H1 (cell line): ENCODE data around the gene UBAP1. TPM values are rescaled to one million over a fixed set of nuclear protein-coding genes. Genes with fewer than 3 reads are reported as not detected.

Experiments used
- CTCF ChIA-PET: fragments of 300-600 bp; sonication (Branson Sonifier 250); formaldehyde crosslinking; loops from one replicate; lab custom pipeline; 2021; ENCODE audit not compliant: partially characterized antibody; lab: Charles Lee
- POLR2A ChIA-PET: fragments of 300-600 bp; sonication (Branson Sonifier 250); formaldehyde crosslinking; loops from one replicate; lab custom pipeline; 2021; ENCODE audit warnings: inconsistent platforms; ENCODE audit not compliant: partially characterized antibody; lab: Charles Lee
- DNase-seq, 2 experiments: peaks; one replicate each; pipeline versions ENCODE4 v3.0.0 to v3.0.0-alpha.2; 2010 to 2022; ENCODE audit warnings: low spot score in 2 of 2, low read depth in 1 of 2, mixed read lengths in 1 of 2
- FAIRE-seq: peaks from 2 replicates; lab custom pipeline; 2011; peaks lifted over from hg19 to GRCh38; lab: Jason Lieb, UNC
- H2AFZ ChIP-seq: 2 replicates; pipeline ENCODE4 v1.8.1; 2012; ENCODE audit warnings: low read length, inconsistent platforms
- H2AK5ac ChIP-seq: 2 replicates; pipeline ENCODE4 v1.6.1; 2013; ENCODE audit warnings: low read depth, low read length
- H2BK120ac ChIP-seq: replicated peaks from 2 replicates; pipeline ENCODE3; 2013; ENCODE audit warnings: low read depth, low read length, inconsistent platforms
- H2BK12ac ChIP-seq: 2 replicates; pipeline ENCODE4 v1.6.1; 2013; ENCODE audit warnings: low read depth, low read length
- H2BK15ac ChIP-seq: 2 replicates; pipeline ENCODE4 v1.6.1; 2013; ENCODE audit warnings: low read length
- H2BK20ac ChIP-seq: 2 replicates; pipeline ENCODE4 v1.6.1; 2013; ENCODE audit warnings: low read length
- H2BK5ac ChIP-seq: 2 replicates; pipeline ENCODE4 v1.6.1; 2013; ENCODE audit warnings: low read depth, low read length
- H3K14ac ChIP-seq: 2 replicates; pipeline ENCODE4 v1.6.1; 2013; ENCODE audit warnings: inconsistent platforms; ENCODE audit not compliant: insufficient read length
- H3K18ac ChIP-seq: 2 replicates; pipeline ENCODE4 v1.6.1; 2013; ENCODE audit warnings: low read length; ENCODE audit errors: extremely low read depth
- H3K23ac ChIP-seq: 2 replicates; pipeline ENCODE4 v1.6.1; 2013; ENCODE audit warnings: inconsistent platforms; ENCODE audit not compliant: insufficient read length
- H3K23me2 ChIP-seq: 2 replicates; pipeline ENCODE4 v1.6.1; 2013; ENCODE audit warnings: low read depth, low read length
- H3K27ac ChIP-seq: 2 replicates; pipeline ENCODE4 v1.6.1; 2011; ENCODE audit warnings: low read depth, low read length, inconsistent platforms
- H3K27me3 ChIP-seq, 4 experiments: replicated peaks in 1 of 4; 1 replicate in 1 of 4; 2 replicates in 3 of 4; pipeline versions ENCODE4 v1.6.1 to v1.8.1; 2011 to 2013; ENCODE audit warnings: low read length in 3 of 4, mild to moderate bottlenecking in 3 of 4, inconsistent platforms in 2 of 4, mixed read lengths in 2 of 4, moderate library complexity in 1 of 4; ENCODE audit not compliant: control insufficient read depth in 3 of 4, insufficient read depth in 3 of 4; ENCODE audit errors: extremely low read depth in 1 of 4
- H3K36me3 ChIP-seq, 4 experiments: 2 replicates each; pipeline versions ENCODE4 v1.6.1 to v1.8.1; 2011 to 2013; ENCODE audit warnings: mild to moderate bottlenecking in 4 of 4, low read length in 3 of 4, moderate library complexity in 2 of 4, control low read depth in 1 of 4, inconsistent platforms in 1 of 4; ENCODE audit not compliant: insufficient read depth in 4 of 4, control insufficient read depth in 2 of 4
- H3K4ac ChIP-seq: replicated peaks from 2 replicates; pipeline ENCODE3; 2013; ENCODE audit warnings: low read length, low read depth, mixed read lengths, inconsistent platforms; ENCODE audit not compliant: insufficient read length
- H3K4me1 ChIP-seq, 4 experiments: replicated peaks in 1 of 4; 1 replicate in 1 of 4; 2 replicates in 3 of 4; pipeline versions ENCODE4 v1.6.1 to v1.8.1; 2011 to 2013; ENCODE audit warnings: low read length in 3 of 4, inconsistent platforms in 2 of 4, mixed read lengths in 1 of 4; ENCODE audit not compliant: insufficient read depth in 4 of 4, control insufficient read depth in 3 of 4
- H3K4me2 ChIP-seq, 2 experiments: 2 replicates each; pipeline versions ENCODE4 v1.6.1 to v1.8.1; 2011 to 2013; ENCODE audit warnings: low read depth in 2 of 2, low read length in 2 of 2, control low read depth in 1 of 2, inconsistent platforms in 1 of 2, mild to moderate bottlenecking in 1 of 2; ENCODE audit not compliant: insufficient read depth in 1 of 2
- H3K4me3 ChIP-seq, 4 experiments: fragments of 200-600, 300-600 bp in 1 of 4; sonication (generic), shearing (Covaris generic), sonication (Bioruptor Twin) in 1 of 4; 2 replicates each; pipeline versions ENCODE4 v1.5.1 to v1.8.1; 2011 to 2016; ENCODE audit warnings: low read length in 4 of 4, low read depth in 3 of 4, control low read depth in 2 of 4, inconsistent platforms in 2 of 4, mild to moderate bottlenecking in 2 of 4, mixed read lengths in 1 of 4, moderate library complexity in 1 of 4; ENCODE audit not compliant: insufficient read depth in 2 of 4; ENCODE audit errors: extremely low read depth in 1 of 4
- H3K56ac ChIP-seq: replicated peaks from 2 replicates; pipeline ENCODE3; 2013; ENCODE audit warnings: low read depth, mild to moderate bottlenecking, mixed read lengths, low read length, inconsistent platforms; ENCODE audit not compliant: insufficient read length
- H3K79me1 ChIP-seq: 2 replicates; pipeline ENCODE4 v1.6.1; 2013; ENCODE audit warnings: low read depth, low read length, control low read depth
- H3K79me2 ChIP-seq, 2 experiments: 2 replicates each; pipeline versions ENCODE4 v1.6.1 to v1.8.1; 2012 to 2013; ENCODE audit warnings: low read length in 2 of 2, mild to moderate bottlenecking in 2 of 2, inconsistent platforms in 1 of 2; ENCODE audit not compliant: insufficient read depth in 2 of 2, control insufficient read depth in 1 of 2
- H3K9ac ChIP-seq, 4 experiments: replicated peaks in 1 of 4; 1 replicate in 1 of 4; 2 replicates in 3 of 4; pipeline versions ENCODE4 v1.6.1 to v1.8.1; 2011 to 2013; ENCODE audit warnings: low read depth in 3 of 4, low read length in 3 of 4, control low read depth in 2 of 4, mild to moderate bottlenecking in 2 of 4, moderate library complexity in 2 of 4, inconsistent platforms in 1 of 4; ENCODE audit errors: extremely low read depth in 1 of 4
- H3K9me3 ChIP-seq, 2 experiments: 2 replicates each; pipeline versions ENCODE4 v1.6.1 to v1.8.1; 2012 to 2013; ENCODE audit warnings: mild to moderate bottlenecking in 2 of 2, moderate library complexity in 2 of 2, control low read depth in 1 of 2, inconsistent platforms in 1 of 2, low read depth in 1 of 2, low read length in 1 of 2, mixed read lengths in 1 of 2; ENCODE audit not compliant: insufficient read depth in 2 of 2
- H4K20me1 ChIP-seq, 2 experiments: replicated peaks in 1 of 2; 2 replicates each; pipeline versions ENCODE3 to v1.8.1; 2011 to 2013; ENCODE audit warnings: inconsistent platforms in 2 of 2, low read length in 2 of 2, mild to moderate bottlenecking in 1 of 2; ENCODE audit not compliant: insufficient read depth in 2 of 2, control insufficient read depth in 1 of 2
- H4K5ac ChIP-seq: 2 replicates; pipeline ENCODE4 v1.6.1; 2013; ENCODE audit warnings: low read length, low read depth, mixed read lengths, inconsistent platforms; ENCODE audit not compliant: insufficient read length
- H4K8ac ChIP-seq: 2 replicates; pipeline ENCODE4 v1.8.0; 2013; ENCODE audit warnings: mild to moderate bottlenecking, moderate library complexity, low read length, inconsistent platforms; ENCODE audit not compliant: insufficient read depth; ENCODE audit errors: extremely low read depth
- H4K91ac ChIP-seq: replicated peaks from 2 replicates; pipeline ENCODE3; 2013; ENCODE audit warnings: low read length, mixed read lengths, inconsistent platforms; ENCODE audit not compliant: insufficient read length
- POU5F1 ChIP-seq: IDR thresholded peaks from 2 replicates; pipeline ENCODE4 v1.6.1; 2011; ENCODE audit warnings: low read depth, mild to moderate bottlenecking, low read length, moderate library complexity
- WGBS, 2 experiments: shearing (Covaris generic) in 1 of 2; methylation state at CpG; one replicate each; pipeline versions ENCODE4 v1.1.6 to v1.1.7; 2013 to 2015; ENCODE audit warnings: low lambda C conversion rate in 2 of 2, mixed read lengths in 2 of 2, inconsistent platforms in 1 of 2, low coverage in 1 of 2, missing lambda C conversion rate in 1 of 2; ENCODE audit not compliant: insufficient replicate concordance in 2 of 2, insufficient coverage in 1 of 2, insufficient read length in 1 of 2; ENCODE audit errors: extremely low coverage in 1 of 2, missing lambda C conversion rate in 1 of 2; 5-methylcytosine and 5-hydroxymethylcytosine counted together
- polyA plus RNA-seq, 7 experiments: library from polyadenylated mRNA; depleted of rRNA in 3 of 7; stranded (reverse) in 5 of 7; unstranded in 2 of 7; fragments of >200 nt in 5 of 7; fragments of 200-250 nt in 2 of 7; gene quantifications; 1 replicate in 5 of 7; 2 replicates in 1 of 7; 4 replicates in 1 of 7; pipeline versions ENCODE4 v1.2.1 to v1.2.3, GENCODE V29; 2011 to 2013; ENCODE audit warnings: missing spikeins in 2 of 7, mixed read lengths in 2 of 7
- total RNA-seq: library from RNA; stranded (reverse); fragmentation: NEBNext Ultra II Directional; extraction: Animal tissue kit (Norgen Biotek cat#: 25700); gene quantifications from 2 replicates; pipeline ENCODE4 v1.2.1, GENCODE V29; 2021

Gene UBAP1
- total and polyA plus RNA-seq, 2 of the 8 experiments (the other 6 are each of a cell fraction or from before 2014, with no cell fraction given): 31.3 to 31.4 TPM

DNA sequence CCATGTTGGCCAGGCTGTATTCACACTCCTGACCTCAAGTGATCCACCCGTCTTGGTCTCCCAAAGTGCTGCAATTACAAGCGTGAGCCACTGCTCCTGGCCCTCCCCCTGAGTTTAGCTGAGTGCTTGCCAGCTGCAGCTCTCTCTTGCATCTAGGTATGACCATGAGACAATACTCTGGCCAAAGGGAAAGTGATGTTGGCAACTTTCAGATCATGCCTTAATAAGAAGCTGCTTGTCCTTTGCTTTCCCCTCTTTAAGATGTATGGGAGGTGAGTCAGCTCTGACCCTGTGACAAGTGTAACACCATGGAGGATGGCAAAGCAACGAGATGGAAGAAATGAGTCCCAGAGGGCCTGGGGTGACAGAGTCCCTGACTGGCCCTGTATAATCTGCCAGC, 33.7 kb upstream of the UBAP1 start:
- Histone ChIP-seq H3K56ac (no peak overlapping the region), H3K9me3 (no peaks in the 10 kb centered on the region), H2BK5ac (no peak overlapping the region), H3K79me1 (no peaks in the 10 kb centered on the region), H3K79me2 (no peaks in the 10 kb centered on the region)
- no peak for TF ChIP-seq POU5F1
- TF ChIP-seq, all 59 proteins: peak for 0
- no peak overlapping the region for H4K5ac ChIP-seq
- H2AFZ ChIP-seq: peak overlapping the region; percentile 92
- no peak overlapping the region for H3K4me3 ChIP-seq
- no peak overlapping the region for H3K23ac ChIP-seq
- H4K91ac ChIP-seq: no peak overlapping the region
- H3K4ac ChIP-seq: no peak overlapping the region
- FAIRE-seq (no peak), DNase-seq (no peak)
- no peak overlapping the region for H3K4me2 ChIP-seq
- no peak overlapping the region for H2BK15ac ChIP-seq
- no peak overlapping the region for H3K9ac ChIP-seq
- no peak overlapping the region for H2BK12ac ChIP-seq
- H2BK20ac ChIP-seq: no peak overlapping the region
- no peak overlapping the region for H2BK120ac ChIP-seq
- H4K20me1 ChIP-seq: no peaks in the 10 kb centered on the region
- POLR2A ChIA-PET: interaction anchor here (1.1 kb wide), 1 partner anchor 17 kb away, joined by 4 read pairs; no protein-coding TSS in a partner anchor
- no peak overlapping the region for H3K14ac ChIP-seq
- no peak overlapping the region for H4K8ac ChIP-seq
- no peaks in the 10 kb centered on the region for H3K23me2 ChIP-seq
- no peaks in the 10 kb centered on the region for H3K36me3 ChIP-seq
- no peak overlapping the region for H3K27ac ChIP-seq
- no peak overlapping the region for H3K18ac ChIP-seq
- CTCF ChIA-PET: interaction anchor here (0.6 to 1.7 kb wide), 4 partner anchors 10 to 217 kb away, joined by 3 to 5 read pairs (median 4); no protein-coding TSS in a partner anchor
- H3K4me1 ChIP-seq: no peaks in the 10 kb centered on the region
- no peak overlapping the region for H2AK5ac ChIP-seq
- WGBS, 2 experiments: 75% methylated on average over 3 of the region's 3 CpGs; no CpG with 5 or more reads in 1 of the 2 experiments
- no peaks in the 10 kb centered on the region for H3K27me3 ChIP-seq
